HG02885 (cell line): ENCODE data around the gene DPH3.

Source experiments
- ATAC-seq: cut with Tn5 transposase; IDR thresholded peaks from one replicate; pipeline ENCODE4 v1.9.1; 2021; ENCODE audit warnings: mild to moderate bottlenecking; ENCODE audit not compliant: unreplicated experiment, poor library complexity

DPH3 gene

GRCh38 chr3:16239086-16239770 lies 25.5 kb downstream of the DPH3 start:
- no peak for ATAC-seq

- ATAC-seq = no peak
These were observed 27.8 kb downstream of the DPH3 start for GRCh38 chr3:16236856-16237393.

DNA sequence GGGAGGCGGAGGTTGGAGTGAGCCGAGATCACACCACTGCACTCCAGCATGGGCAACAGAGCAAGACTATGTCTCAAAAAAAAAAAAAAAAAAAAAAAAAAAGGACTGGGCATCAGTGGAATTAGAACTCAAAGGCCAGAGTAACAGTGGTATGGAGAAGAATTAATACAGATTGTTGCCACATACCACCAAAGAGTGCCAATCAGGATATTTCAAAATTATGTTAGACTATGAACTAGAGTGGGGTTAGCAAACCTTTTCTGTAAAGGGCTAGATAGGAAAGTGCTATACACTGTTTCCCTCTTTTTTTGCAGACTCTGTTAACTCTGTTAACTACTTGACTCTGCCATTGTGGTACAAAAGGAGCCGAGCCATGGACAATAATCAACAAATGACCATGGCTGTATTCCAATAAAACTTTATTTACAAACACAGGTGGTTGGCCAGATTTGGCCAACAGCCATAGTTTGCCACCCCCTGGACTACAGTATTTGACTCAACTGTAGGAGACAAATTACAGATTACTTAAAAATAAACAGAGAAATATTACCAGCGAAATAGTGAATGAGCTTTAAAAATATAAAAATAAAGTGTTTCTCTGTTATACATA lies 28.6 kb downstream of the DPH3 start:
- no peak for ATAC-seq

- no peak for ATAC-seq
These were observed 30.5 kb downstream of the DPH3 start for GRCh38 chr3:16234281-16234680.

GRCh38 chr3:16233806-16234205 lies 30.9 kb downstream of the DPH3 start:
- ATAC-seq = no peak

- ATAC-seq = no peak
These were observed 32.8 kb downstream of the DPH3 start for GRCh38 chr3:16231983-16232382.

GRCh38 chr3:16229681-16230080 lies 35.1 kb downstream of the DPH3 start:
- no peak for ATAC-seq

GRCh38 chr3:16227566-16227965 lies 37.2 kb downstream of the DPH3 start:
- no peak for ATAC-seq

DNA sequence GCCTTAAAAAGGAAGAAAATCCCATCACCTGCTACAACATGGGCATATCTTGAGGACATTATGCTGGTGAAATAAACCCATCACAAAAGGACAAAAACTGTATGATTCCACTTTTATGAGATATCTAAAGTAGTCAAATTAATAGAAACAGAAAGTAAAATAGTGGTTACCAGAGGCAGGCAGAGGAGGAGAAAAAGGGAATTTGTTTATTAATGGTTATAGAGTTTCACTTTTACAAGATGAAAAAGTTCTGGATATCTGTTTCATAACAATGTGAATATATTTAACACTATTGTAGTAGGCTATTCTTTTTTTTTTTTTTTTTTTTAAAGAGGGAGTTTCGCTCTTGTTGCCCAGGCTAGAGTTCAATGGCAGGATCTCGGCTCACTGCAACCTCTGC lies 40.4 kb downstream of the DPH3 start:
- no peak for ATAC-seq

- no peak for ATAC-seq
These were observed 42.2 kb downstream of the DPH3 start for GRCh38 chr3:16222547-16222946.

DNA sequence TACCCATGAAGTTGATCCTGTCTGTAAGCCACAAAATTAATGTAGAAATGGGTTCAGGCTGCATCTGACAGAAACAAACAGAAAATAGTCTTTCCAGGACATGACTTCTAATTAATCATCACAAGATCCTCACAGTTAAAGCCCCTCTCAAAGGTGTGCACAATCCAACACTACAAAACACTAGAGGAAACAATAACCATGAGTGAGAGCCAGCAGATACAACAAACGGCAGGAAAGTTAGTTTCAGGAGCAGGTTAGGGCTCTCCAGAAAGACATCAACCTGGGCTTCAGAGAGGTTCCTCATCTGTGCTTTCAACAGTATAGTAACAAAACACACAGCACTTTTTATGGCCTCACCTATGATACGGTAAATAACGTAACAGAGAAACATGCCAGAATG lies 42.8 kb downstream of the DPH3 start:
- no peak for ATAC-seq

- ATAC-seq = no peak
These were observed 45.0 kb downstream of the DPH3 start for GRCh38 chr3:16219777-16220176.

DNA sequence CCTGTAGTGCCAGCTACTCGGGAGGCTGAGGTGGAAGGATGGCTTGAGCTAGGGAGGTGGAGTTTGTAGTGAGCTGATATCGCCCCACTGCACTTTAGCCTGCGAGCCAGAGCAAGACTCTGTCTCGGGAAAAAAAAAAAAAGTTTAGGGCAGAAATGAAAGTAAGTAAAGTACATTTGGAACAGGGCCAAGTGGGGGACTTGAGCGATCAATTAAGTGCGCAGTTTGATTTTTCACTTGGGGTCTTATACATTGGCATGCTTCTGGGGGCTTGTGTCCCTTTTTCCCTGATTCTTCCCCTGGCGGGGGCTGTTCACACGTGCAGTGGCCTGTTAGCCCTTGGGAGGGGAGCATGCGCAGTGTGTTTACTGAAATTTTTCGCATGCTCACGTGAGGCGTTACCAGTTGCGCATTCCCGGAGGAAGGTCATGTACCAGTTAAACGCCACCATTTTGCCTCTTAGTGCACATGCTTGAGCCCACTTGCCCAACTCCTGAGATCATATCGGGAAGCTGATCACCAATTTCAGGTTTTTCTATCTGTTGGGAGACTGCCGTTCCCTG lies 48.3 kb downstream of the DPH3 start:
- ATAC-seq = no peak

GRCh38 chr3:16214366-16214765 lies 50.4 kb downstream of the DPH3 start:
- ATAC-seq = no peak

- ATAC-seq = no peak
These were observed 53.4 kb downstream of the DPH3 start for GRCh38 chr3:16211176-16211904.
